ENCODE data around the gene NTF3. TPM values are rescaled to one million over a fixed set of nuclear protein-coding genes. Genes with fewer than 3 reads are reported as not detected.

Gene NTF3
- total and polyA plus RNA-seq, 2 of the 8 experiments (the other 6 are each of a cell fraction or from before 2014, with no cell fraction given): 1.4 to 2.3 TPM

DNA sequence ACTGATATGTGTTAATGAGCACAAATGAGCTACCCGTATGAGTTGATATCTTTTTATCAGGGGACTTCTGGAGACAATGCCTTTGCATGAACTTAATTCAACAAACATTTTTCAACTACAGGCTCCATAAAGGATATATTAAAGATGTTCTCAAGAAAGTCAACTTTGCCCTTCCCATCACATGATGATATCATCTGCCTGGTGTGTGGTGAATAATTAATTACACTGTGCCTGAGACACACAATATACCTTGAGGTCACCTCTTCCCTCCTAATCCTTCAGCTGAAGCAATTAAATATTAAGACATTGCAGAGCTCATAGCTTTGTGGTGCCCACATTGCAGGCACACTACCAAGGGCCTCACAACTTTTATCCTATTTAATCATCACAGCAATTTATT is 22.3 kb upstream of the NTF3 start (continued):
- TF ChIP-seq, protein P1, sequence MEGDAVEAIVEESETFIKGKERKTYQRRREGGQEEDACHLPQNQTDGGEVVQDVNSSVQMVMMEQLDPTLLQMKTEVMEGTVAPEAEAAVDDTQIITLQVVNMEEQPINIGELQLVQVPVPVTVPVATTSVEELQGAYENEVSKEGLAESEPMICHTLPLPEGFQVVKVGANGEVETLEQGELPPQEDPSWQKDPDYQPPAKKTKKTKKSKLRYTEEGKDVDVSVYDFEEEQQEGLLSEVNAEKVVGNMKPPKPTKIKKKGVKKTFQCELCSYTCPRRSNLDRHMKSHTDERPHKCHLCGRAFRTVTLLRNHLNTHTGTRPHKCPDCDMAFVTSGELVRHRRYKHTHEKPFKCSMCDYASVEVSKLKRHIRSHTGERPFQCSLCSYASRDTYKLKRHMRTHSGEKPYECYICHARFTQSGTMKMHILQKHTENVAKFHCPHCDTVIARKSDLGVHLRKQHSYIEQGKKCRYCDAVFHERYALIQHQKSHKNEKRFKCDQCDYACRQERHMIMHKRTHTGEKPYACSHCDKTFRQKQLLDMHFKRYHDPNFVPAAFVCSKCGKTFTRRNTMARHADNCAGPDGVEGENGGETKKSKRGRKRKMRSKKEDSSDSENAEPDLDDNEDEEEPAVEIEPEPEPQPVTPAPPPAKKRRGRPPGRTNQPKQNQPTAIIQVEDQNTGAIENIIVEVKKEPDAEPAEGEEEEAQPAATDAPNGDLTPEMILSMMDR (IDR thresholded peaks at IDR 0.05; ENCODE audit: control extremely low read depth in 1 of 3, insufficient read depth in 1 of 3, low read depth in 1 of 3, low read length in 3 of 3): no peak
- TF ChIP-seq, protein P2, sequence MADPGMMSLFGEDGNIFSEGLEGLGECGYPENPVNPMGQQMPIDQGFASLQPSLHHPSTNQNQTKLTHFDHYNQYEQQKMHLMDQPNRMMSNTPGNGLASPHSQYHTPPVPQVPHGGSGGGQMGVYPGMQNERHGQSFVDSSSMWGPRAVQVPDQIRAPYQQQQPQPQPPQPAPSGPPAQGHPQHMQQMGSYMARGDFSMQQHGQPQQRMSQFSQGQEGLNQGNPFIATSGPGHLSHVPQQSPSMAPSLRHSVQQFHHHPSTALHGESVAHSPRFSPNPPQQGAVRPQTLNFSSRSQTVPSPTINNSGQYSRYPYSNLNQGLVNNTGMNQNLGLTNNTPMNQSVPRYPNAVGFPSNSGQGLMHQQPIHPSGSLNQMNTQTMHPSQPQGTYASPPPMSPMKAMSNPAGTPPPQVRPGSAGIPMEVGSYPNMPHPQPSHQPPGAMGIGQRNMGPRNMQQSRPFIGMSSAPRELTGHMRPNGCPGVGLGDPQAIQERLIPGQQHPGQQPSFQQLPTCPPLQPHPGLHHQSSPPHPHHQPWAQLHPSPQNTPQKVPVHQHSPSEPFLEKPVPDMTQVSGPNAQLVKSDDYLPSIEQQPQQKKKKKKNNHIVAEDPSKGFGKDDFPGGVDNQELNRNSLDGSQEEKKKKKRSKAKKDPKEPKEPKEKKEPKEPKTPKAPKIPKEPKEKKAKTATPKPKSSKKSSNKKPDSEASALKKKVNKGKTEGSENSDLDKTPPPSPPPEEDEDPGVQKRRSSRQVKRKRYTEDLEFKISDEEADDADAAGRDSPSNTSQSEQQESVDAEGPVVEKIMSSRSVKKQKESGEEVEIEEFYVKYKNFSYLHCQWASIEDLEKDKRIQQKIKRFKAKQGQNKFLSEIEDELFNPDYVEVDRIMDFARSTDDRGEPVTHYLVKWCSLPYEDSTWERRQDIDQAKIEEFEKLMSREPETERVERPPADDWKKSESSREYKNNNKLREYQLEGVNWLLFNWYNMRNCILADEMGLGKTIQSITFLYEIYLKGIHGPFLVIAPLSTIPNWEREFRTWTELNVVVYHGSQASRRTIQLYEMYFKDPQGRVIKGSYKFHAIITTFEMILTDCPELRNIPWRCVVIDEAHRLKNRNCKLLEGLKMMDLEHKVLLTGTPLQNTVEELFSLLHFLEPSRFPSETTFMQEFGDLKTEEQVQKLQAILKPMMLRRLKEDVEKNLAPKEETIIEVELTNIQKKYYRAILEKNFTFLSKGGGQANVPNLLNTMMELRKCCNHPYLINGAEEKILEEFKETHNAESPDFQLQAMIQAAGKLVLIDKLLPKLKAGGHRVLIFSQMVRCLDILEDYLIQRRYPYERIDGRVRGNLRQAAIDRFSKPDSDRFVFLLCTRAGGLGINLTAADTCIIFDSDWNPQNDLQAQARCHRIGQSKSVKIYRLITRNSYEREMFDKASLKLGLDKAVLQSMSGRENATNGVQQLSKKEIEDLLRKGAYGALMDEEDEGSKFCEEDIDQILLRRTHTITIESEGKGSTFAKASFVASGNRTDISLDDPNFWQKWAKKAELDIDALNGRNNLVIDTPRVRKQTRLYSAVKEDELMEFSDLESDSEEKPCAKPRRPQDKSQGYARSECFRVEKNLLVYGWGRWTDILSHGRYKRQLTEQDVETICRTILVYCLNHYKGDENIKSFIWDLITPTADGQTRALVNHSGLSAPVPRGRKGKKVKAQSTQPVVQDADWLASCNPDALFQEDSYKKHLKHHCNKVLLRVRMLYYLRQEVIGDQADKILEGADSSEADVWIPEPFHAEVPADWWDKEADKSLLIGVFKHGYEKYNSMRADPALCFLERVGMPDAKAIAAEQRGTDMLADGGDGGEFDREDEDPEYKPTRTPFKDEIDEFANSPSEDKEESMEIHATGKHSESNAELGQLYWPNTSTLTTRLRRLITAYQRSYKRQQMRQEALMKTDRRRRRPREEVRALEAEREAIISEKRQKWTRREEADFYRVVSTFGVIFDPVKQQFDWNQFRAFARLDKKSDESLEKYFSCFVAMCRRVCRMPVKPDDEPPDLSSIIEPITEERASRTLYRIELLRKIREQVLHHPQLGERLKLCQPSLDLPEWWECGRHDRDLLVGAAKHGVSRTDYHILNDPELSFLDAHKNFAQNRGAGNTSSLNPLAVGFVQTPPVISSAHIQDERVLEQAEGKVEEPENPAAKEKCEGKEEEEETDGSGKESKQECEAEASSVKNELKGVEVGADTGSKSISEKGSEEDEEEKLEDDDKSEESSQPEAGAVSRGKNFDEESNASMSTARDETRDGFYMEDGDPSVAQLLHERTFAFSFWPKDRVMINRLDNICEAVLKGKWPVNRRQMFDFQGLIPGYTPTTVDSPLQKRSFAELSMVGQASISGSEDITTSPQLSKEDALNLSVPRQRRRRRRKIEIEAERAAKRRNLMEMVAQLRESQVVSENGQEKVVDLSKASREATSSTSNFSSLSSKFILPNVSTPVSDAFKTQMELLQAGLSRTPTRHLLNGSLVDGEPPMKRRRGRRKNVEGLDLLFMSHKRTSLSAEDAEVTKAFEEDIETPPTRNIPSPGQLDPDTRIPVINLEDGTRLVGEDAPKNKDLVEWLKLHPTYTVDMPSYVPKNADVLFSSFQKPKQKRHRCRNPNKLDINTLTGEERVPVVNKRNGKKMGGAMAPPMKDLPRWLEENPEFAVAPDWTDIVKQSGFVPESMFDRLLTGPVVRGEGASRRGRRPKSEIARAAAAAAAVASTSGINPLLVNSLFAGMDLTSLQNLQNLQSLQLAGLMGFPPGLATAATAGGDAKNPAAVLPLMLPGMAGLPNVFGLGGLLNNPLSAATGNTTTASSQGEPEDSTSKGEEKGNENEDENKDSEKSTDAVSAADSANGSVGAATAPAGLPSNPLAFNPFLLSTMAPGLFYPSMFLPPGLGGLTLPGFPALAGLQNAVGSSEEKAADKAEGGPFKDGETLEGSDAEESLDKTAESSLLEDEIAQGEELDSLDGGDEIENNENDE (IDR thresholded peaks at IDR 0.05; ENCODE audit: insufficient replicate concordance, low read length): no peak
- no peak for TF ChIP-seq YY1 (IDR thresholded peaks at IDR 0.05; ENCODE audit: low read depth, low read length)
- TF ChIP-seq, protein P3, sequence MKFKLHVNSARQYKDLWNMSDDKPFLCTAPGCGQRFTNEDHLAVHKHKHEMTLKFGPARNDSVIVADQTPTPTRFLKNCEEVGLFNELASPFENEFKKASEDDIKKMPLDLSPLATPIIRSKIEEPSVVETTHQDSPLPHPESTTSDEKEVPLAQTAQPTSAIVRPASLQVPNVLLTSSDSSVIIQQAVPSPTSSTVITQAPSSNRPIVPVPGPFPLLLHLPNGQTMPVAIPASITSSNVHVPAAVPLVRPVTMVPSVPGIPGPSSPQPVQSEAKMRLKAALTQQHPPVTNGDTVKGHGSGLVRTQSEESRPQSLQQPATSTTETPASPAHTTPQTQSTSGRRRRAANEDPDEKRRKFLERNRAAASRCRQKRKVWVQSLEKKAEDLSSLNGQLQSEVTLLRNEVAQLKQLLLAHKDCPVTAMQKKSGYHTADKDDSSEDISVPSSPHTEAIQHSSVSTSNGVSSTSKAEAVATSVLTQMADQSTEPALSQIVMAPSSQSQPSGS (IDR thresholded peaks at IDR 0.05; ENCODE audit: low read length): no peak
